HCT116 (cell line): ENCODE data around the gene ITGA11. TPM values are rescaled to one million over a fixed set of nuclear protein-coding genes. Genes with fewer than 3 reads are reported as not detected.

Source experiments
- ATAC-seq: fragments of 200-7000 bp; cut with Tn5 transposase; 2 replicates; pipeline ENCODE4 v1.9.1; 2020; ENCODE audit warnings: mild to moderate bottlenecking, moderate library complexity
- BruUV-seq: library from RNA; stranded (reverse); fragments of 400-500 nt; replicated peaks from 2 replicates; lab custom pipeline; 2021; lab: Mats Ljungman, UMichigan
- CTCF ChIA-PET: fragments of 300-600 bp; sonication (Branson Sonifier 250); formaldehyde crosslinking; loops from one replicate; lab custom pipeline; 2021; ENCODE audit warnings: antibody characterized with exemption; lab: Charles Lee
- POLR2A ChIA-PET: fragments of 300-600, 350-600 bp; sonication (Branson Sonifier 250); formaldehyde crosslinking; loops from one replicate; lab custom pipeline; 2021; ENCODE audit warnings: antibody characterized with exemption; lab: Charles Lee
- RAD21 ChIA-PET, 2 experiments: fragments of 300-600 bp; sonication (Branson Sonifier 250); formaldehyde crosslinking; loops; one replicate each; lab custom pipeline; 2023; ENCODE audit warnings: low total read pairs in 2 of 2; ENCODE audit not compliant: uncharacterized antibody in 2 of 2, unreplicated experiment in 2 of 2, low non-redundant PET in 1 of 2; lab: Charles Lee
- DNase-seq: peaks from one replicate; pipeline ENCODE4 v3.0.0-alpha.2; 2010; ENCODE audit warnings: low read depth, low spot score
- H2AFZ ChIP-seq: fragments of 200-600 bp; shearing (Covaris generic), sonication (generic); 2 replicates; pipeline ENCODE4 v1.6.1; 2017; ENCODE audit warnings: low read depth, mixed run types, mixed read lengths, antibody characterized with exemption, low read length; ENCODE audit not compliant: poor library complexity, severe bottlenecking
- H3K27ac ChIP-seq: 2 replicates; pipeline ENCODE4 v1.5.1; 2012; ENCODE audit warnings: low read depth, low read length
- H3K27me3 ChIP-seq: fragments of 200-600 bp; sonication (generic); 2 replicates; pipeline ENCODE4 v1.6.1; 2016; ENCODE audit warnings: mixed run types, low read length, mixed read lengths; ENCODE audit not compliant: insufficient read depth
- H3K36me3 ChIP-seq, 2 experiments: fragments of 200-500 bp in 1 of 2; fragments of 200-600 bp in 1 of 2; sonication (Bioruptor generic) in 1 of 2; sonication (generic) in 1 of 2; 2 replicates each; pipeline versions ENCODE4 v1.5.1 to v1.6.1; 2014 to 2016; ENCODE audit warnings: low read length in 2 of 2, inconsistent platforms in 1 of 2, mixed read lengths in 1 of 2, mixed run types in 1 of 2; ENCODE audit not compliant: insufficient read depth in 2 of 2, control insufficient read depth in 1 of 2
- H3K4me1 ChIP-seq, 2 experiments: fragments of 200-600 bp in 1 of 2; sonication (generic) in 1 of 2; 2 replicates each; pipeline versions ENCODE4 v1.5.1 to v1.6.1; 2012 to 2017; ENCODE audit warnings: low read length in 2 of 2, inconsistent platforms in 1 of 2, mild to moderate bottlenecking in 1 of 2, mixed read lengths in 1 of 2, mixed run types in 1 of 2, moderate library complexity in 1 of 2; ENCODE audit not compliant: insufficient read depth in 2 of 2, control insufficient read depth in 1 of 2
- H3K4me2 ChIP-seq: fragments of 200-600 bp; sonication (generic); 2 replicates; pipeline ENCODE4 v1.6.1; 2017; ENCODE audit warnings: mixed run types, low read length, mixed read lengths
- H3K4me3 ChIP-seq, 2 experiments: fragments of 200-600 bp in 1 of 2; sonication (generic) in 1 of 2; replicated peaks in 1 of 2; 2 replicates each; pipeline ENCODE4 v1.5.1; 2011 to 2016; ENCODE audit warnings: low read length in 2 of 2, control low read depth in 1 of 2, low read depth in 1 of 2, mild to moderate bottlenecking in 1 of 2, mixed read lengths in 1 of 2, mixed run types in 1 of 2
- H3K79me2 ChIP-seq: fragments of 200-600 bp; sonication (generic); 2 replicates; pipeline ENCODE4 v1.6.1; 2017; ENCODE audit warnings: mild to moderate bottlenecking, mixed run types, low read length, moderate library complexity, mixed read lengths; ENCODE audit not compliant: insufficient read depth
- H3K9ac ChIP-seq: fragments of 200-600 bp; sonication (generic); 2 replicates; pipeline ENCODE4 v1.6.1; 2016; ENCODE audit warnings: low read length, mixed read lengths
- H3K9me2 ChIP-seq: fragments of 200-600 bp; sonication (generic), shearing (Covaris generic); 2 replicates; pipeline ENCODE4 v1.6.1; 2017; ENCODE audit warnings: mixed run types, mild to moderate bottlenecking, moderate library complexity; ENCODE audit not compliant: insufficient read depth
- H3K9me3 ChIP-seq, 2 experiments: fragments of 200-500 bp in 1 of 2; fragments of 200-600 bp in 1 of 2; sonication (Bioruptor generic) in 1 of 2; sonication (generic) in 1 of 2; 2 replicates each; pipeline ENCODE4 v1.6.1; 2014 to 2017; ENCODE audit warnings: low read length in 2 of 2, mixed read lengths in 2 of 2, inconsistent platforms in 1 of 2, low read depth in 1 of 2, mild to moderate bottlenecking in 1 of 2, mixed run types in 1 of 2, moderate library complexity in 1 of 2; ENCODE audit not compliant: control insufficient read depth in 1 of 2, insufficient read depth in 1 of 2
- H4K20me1 ChIP-seq: fragments of 200-600 bp; sonication (generic), shearing (Covaris generic); 2 replicates; pipeline ENCODE4 v1.6.1; 2017; ENCODE audit warnings: mixed run types, mild to moderate bottlenecking, moderate library complexity; ENCODE audit not compliant: insufficient read depth
- ATF3 ChIP-seq: IDR thresholded peaks from 2 replicates; pipeline ENCODE4 v1.6.1; 2012
- CBX3 ChIP-seq: IDR thresholded peaks from 2 replicates; pipeline ENCODE4 v1.6.1; 2012; ENCODE audit warnings: low read depth
- CEBPB ChIP-seq: IDR thresholded peaks from 2 replicates; pipeline ENCODE4 v1.6.1; 2012; ENCODE audit warnings: low read depth
- CTCF ChIP-seq, 3 experiments: fragments of 200-600 bp in 1 of 3; sonication (generic) in 1 of 3; IDR thresholded peaks in 2 of 3; conservative IDR thresholded peaks in 1 of 3; 2 replicates each; pipeline ENCODE4 v1.5.1; 2012 to 2017; ENCODE audit warnings: low read depth in 2 of 3, low read length in 2 of 3, antibody characterized with exemption in 1 of 3, borderline replicate concordance in 1 of 3, control low read depth in 1 of 3, mild to moderate bottlenecking in 1 of 3, mixed read lengths in 1 of 3, mixed run types in 1 of 3, moderate library complexity in 1 of 3; ENCODE audit not compliant: insufficient read depth in 1 of 3
- EGR1 ChIP-seq: IDR thresholded peaks from 2 replicates; pipeline ENCODE4 v1.6.1; 2012; ENCODE audit warnings: low read depth
- ELF1 ChIP-seq: IDR thresholded peaks from 2 replicates; pipeline ENCODE4 v1.6.1; 2012; ENCODE audit warnings: low read depth, borderline replicate concordance
- EZH2 ChIP-seq: fragments of 200-600 bp; sonication (generic); IDR thresholded peaks from 2 replicates; pipeline ENCODE4 v1.6.1; 2017; ENCODE audit warnings: antibody characterized with exemption, mixed run types
- FOSL1 ChIP-seq: IDR thresholded peaks from 2 replicates; pipeline ENCODE4 v1.6.1; 2012; ENCODE audit warnings: low read depth
- JUND ChIP-seq: IDR thresholded peaks from 2 replicates; pipeline ENCODE4 v1.6.1; 2012
- MAX ChIP-seq: IDR thresholded peaks from 2 replicates; pipeline ENCODE4 v1.6.1; 2012
- POLR2A ChIP-seq: IDR thresholded peaks from 2 replicates; pipeline ENCODE4 v1.7.0; 2011; ENCODE audit warnings: borderline replicate concordance; ENCODE audit not compliant: insufficient read depth, insufficient read length; ENCODE audit errors: extremely low read depth
- RAD21 ChIP-seq: IDR thresholded peaks from 2 replicates; pipeline ENCODE4 v1.6.1; 2012; ENCODE audit warnings: low read depth, mild to moderate bottlenecking
- REST ChIP-seq: IDR thresholded peaks from 2 replicates; pipeline ENCODE4 v1.6.1; 2012; ENCODE audit warnings: low read depth
- SIN3A ChIP-seq: IDR thresholded peaks from 2 replicates; pipeline ENCODE4 v1.6.1; 2012; ENCODE audit warnings: low read depth
- ZNF274 ChIP-seq: fragments of 200-500 bp; sonication (Bioruptor generic); IDR thresholded peaks from 2 replicates; pipeline ENCODE4 v1.6.1; 2014; ENCODE audit warnings: mild to moderate bottlenecking, low read depth, low read length, inconsistent platforms
- intact Hi-C: fragments of 100-400 bp; cut with micrococcal nuclease; formaldehyde crosslinking; loops from 2 replicates; pipeline ENCODE4 v1.10.0; 2022
- total RNA-seq: library from RNA; stranded (reverse); gene quantifications from one replicate; pipeline ENCODE4 v1.2.1, GENCODE V29; 2021; ENCODE audit not compliant: unreplicated experiment

Gene ITGA11
- total RNA-seq, 1 experiment from 2014 or later = not detected

GRCh38 chr15:68330901-68331300, 101.1 kb downstream of the ITGA11 start:
- intact Hi-C loops = no loop called here
- no peak overlapping the region for H2AFZ ChIP-seq
- H3K27ac ChIP-seq = no peak overlapping the region
- no peaks in the 10 kb centered on the region for H3K36me3 ChIP-seq
- H3K9me3 ChIP-seq = no peaks in the 10 kb centered on the region
- H3K27me3 ChIP-seq = peaks cover 4% of the 10 kb centered on the region; the same call in 1 of the 2 replicates
- no peaks in the 10 kb centered on the region for H4K20me1 ChIP-seq
- H3K79me2 ChIP-seq = no peaks in the 10 kb centered on the region
- DNase-seq (no peak), ATAC-seq (no peak)
- H3K4me3 ChIP-seq = no peak overlapping the region
- no peaks in the 10 kb centered on the region for H3K9me2 ChIP-seq
- TF ChIP-seq RAD21 = no peak
- TF ChIP-seq CEBPB = no peak
- no peak for TF ChIP-seq CBX3
- no peak for TF ChIP-seq SIN3A
- TF ChIP-seq EGR1 = no peak
- no peak for TF ChIP-seq ATF3
- no peak for TF ChIP-seq FOSL1
- TF ChIP-seq POLR2A = no peak
- no peak for TF ChIP-seq EZH2
- TF ChIP-seq JUND = no peak
- ChIA-PET CTCF (interaction anchor here (0.8 kb wide), 1 partner anchor 24 kb away, joined by 3 read pairs; no protein-coding TSS in a partner anchor), RAD21 (no interaction called here), POLR2A (no interaction called here)
- H3K9ac ChIP-seq = no peak overlapping the region
- H3K4me2 ChIP-seq = no peak overlapping the region
- BruUV-seq = no TSS peak
- peaks cover 0 to 8% of the 10 kb centered on the region in 2 experiments; a peak in 2 of 4 replicates for H3K4me1 ChIP-seq

- Histone ChIP-seq H3K36me3 (no peaks in the 10 kb centered on the region), H3K9ac (no peak overlapping the region), H3K4me2 (no peak overlapping the region), H3K9me3 (no peaks in the 10 kb centered on the region), H2AFZ (no peak overlapping the region), H3K4me3 (no peak overlapping the region), H3K79me2 (no peaks in the 10 kb centered on the region), H3K9me2 (no peaks in the 10 kb centered on the region), H4K20me1 (no peaks in the 10 kb centered on the region), H3K27ac (no peak overlapping the region), H3K27me3 (peaks cover 4% of the 10 kb centered on the region; the same call in 1 of the 2 replicates), H3K4me1 (peaks cover 0 to 8% of the 10 kb centered on the region in 2 experiments; a peak in 2 of 4 replicates)
- ChIA-PET CTCF (interaction anchor here (0.8 kb wide), 1 partner anchor 24 kb away, joined by 3 read pairs; no protein-coding TSS in a partner anchor), POLR2A (no interaction called here), RAD21 (no interaction called here)
- DNase-seq = no peak
- intact Hi-C loops = no loop called here
- TF ChIP-seq ELF1 (no peak), CBX3 (no peak), ZNF274 (no peak), MAX (no peak), REST (no peak), CTCF (IDR thresholded peaks at IDR 0.05 in 2 of 3, conservative IDR thresholded peaks at IDR 0.05 in 1 of 3; ENCODE audit: borderline replicate concordance in 1 of 3, insufficient read depth in 1 of 3, low read depth in 2 of 3, low read length in 2 of 3) (no peak), ATF3 (no peak), POLR2A (no peak)
- no TSS peak for BruUV-seq
- ATAC-seq = no peak
These were observed 101.5 kb downstream of the ITGA11 start for GRCh38 chr15:68330416-68330815.
